Measurements from ENCODE around the gene APBA2.
"Not testable (repeated sequence)": the region's sequence is repeated elsewhere in the genome, so short reads cannot be mapped to it uniquely, and the experiment has no call there.

Gene APBA2

DNA sequence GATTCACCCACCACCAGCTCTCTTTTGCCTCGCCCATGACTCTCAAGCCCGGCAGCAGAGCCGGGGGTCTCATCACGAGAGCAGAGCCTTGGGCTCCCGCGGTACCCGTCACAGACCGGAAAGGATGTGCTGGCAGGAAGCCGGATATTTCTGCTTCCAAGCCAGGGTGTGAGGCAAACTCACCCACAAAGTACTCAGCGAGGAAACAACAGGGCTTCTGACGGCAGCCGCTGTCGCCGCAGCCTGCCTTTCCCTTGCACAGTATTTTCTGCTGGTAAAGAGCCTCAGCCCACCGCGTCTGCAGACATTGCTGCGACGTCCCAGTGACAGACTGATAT lies 263.9 kb downstream of the APBA2 start:
- no peak for DNase-seq (ENCODE audit: low spot score)
- TF ChIP-seq, protein P1, sequence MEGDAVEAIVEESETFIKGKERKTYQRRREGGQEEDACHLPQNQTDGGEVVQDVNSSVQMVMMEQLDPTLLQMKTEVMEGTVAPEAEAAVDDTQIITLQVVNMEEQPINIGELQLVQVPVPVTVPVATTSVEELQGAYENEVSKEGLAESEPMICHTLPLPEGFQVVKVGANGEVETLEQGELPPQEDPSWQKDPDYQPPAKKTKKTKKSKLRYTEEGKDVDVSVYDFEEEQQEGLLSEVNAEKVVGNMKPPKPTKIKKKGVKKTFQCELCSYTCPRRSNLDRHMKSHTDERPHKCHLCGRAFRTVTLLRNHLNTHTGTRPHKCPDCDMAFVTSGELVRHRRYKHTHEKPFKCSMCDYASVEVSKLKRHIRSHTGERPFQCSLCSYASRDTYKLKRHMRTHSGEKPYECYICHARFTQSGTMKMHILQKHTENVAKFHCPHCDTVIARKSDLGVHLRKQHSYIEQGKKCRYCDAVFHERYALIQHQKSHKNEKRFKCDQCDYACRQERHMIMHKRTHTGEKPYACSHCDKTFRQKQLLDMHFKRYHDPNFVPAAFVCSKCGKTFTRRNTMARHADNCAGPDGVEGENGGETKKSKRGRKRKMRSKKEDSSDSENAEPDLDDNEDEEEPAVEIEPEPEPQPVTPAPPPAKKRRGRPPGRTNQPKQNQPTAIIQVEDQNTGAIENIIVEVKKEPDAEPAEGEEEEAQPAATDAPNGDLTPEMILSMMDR (IDR thresholded peaks at IDR 0.05; ENCODE audit: extremely low read depth, missing control alignments) = no peak

DNA sequence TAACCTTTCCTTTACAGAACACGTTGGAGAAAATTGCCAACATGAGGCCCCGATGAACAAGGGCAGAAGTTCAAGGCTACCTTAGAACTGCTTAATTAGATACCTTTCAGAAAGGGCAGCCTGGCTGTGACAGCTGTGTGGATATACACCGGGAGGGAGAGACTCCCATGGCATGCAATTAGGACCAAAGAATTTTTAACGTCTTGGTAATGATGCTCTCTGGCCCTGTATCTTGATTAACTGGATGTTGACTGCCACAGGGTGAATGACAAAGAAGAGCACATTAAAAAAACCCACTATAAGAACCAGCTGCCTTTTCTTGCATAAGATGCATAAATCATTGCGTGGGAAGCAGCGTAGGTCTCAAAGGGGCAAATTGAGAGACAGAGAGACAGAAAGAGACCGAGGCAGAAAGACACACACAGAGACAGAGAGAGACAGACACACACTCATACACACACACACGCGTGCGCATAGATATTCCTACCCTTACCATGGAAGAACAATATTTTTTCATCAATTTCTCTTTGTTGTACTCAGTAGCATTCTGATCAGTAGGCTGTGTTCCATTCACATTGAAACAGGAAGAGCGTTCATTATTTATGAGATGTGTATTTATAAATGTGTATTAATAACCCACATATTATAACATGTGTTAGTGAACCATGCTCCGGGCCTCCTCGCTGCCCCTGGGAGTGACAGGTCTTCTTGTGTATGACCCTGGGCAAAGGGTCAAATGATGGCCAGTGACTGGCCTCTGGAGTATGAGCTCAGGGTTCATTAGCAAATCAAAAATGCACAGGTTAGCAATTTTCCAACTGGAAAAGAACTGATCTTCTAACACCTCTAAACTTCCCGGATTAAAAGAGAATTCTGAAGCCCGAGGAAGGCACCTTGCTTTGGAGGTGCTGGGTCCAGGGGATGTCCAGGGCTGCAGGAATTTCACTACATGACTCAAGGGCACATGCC lies 265.0 kb downstream of the APBA2 start:
- TF ChIP-seq, protein P1 (IDR thresholded peaks at IDR 0.05; ENCODE audit: extremely low read depth, missing control alignments) = no peak
- DNase-seq (ENCODE audit: low spot score) = no peak

GRCh38 chr15:29151484-29151857 lies 265.7 kb downstream of the APBA2 start:
- no peak for DNase-seq (ENCODE audit: low spot score)
- TF ChIP-seq, protein P1 (IDR thresholded peaks at IDR 0.05; ENCODE audit: extremely low read depth, missing control alignments) = no peak

DNA sequence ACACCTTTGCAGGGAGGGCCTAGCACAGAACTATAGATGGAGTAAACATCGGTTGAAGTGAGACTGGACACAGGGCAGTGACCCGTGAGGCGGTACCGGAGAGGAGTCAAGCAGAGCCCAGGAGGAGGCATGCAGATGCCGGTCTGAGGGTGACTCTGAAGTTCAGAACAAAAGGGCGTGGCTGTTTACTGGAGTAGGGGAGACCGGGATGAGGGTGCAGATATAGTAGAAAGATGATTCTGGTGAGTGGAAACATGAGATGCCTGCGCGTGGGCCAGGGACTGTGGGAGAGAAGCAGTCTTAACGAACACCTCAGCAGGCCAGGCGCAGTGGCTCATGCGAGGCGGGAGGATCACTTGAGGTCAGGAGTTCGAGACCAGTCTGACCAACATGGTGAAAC lies 270.7 kb downstream of the APBA2 start:
- no peak for DNase-seq (ENCODE audit: low spot score)
- TF ChIP-seq, protein P1 (IDR thresholded peaks at IDR 0.05; ENCODE audit: extremely low read depth, missing control alignments) = no peak

- no peak for DNase-seq (ENCODE audit: low spot score)
- TF ChIP-seq, protein P1 (IDR thresholded peaks at IDR 0.05; ENCODE audit: extremely low read depth, missing control alignments) = no peak
Measured at GRCh38 chr15:29159771-29160455, 274.1 kb downstream of the APBA2 start.

DNA sequence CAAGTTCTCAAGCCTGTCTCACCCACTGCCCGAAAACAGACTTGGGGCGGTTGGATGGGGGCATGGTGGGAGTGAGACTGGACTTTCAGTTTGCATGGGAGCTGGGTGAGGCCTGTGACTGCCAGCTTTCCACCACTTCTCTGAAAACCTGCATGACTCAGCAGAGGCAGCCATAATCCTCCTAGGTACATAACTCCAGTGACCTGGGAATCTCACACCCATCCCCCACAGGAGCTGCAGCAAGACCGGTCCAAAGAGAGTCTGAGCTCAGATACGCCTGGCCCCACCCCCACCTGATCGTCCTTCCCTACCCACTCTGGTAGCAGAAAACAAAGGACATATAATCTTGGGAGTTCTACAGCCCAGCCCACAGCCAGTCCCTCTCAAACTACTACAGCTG lies 276.6 kb downstream of the APBA2 start:
- no peak for DNase-seq (ENCODE audit: low spot score)
- TF ChIP-seq, protein P1 (IDR thresholded peaks at IDR 0.05; ENCODE audit: extremely low read depth, missing control alignments) = no peak

- not testable (repeated sequence) for DNase-seq (ENCODE audit: low spot score)
Measured at GRCh38 chr15:29167122-29167521, 281.3 kb downstream of the APBA2 start.

Measured in GM20000 (cell line).